Esophagus muscularis mucosa (tissue), 4 donors: ENCODE results near the gene TESK2.

Experiments
- CTCF ChIP-seq, 3 experiments: fragments of 200-600 bp in 2 of 3; fragments of 450-650 bp in 1 of 3; sonication (generic) in 2 of 3; IDR thresholded peaks; one replicate each; pipeline ENCODE4 v1.5.1; 2017 to 2019; ENCODE audit warnings: antibody characterized with exemption in 3 of 3, mild to moderate bottlenecking in 2 of 3, moderate library complexity in 1 of 3
- EP300 ChIP-seq: sonication (generic); formaldehyde crosslinking; IDR thresholded peaks from one replicate; pipeline ENCODE4 v1.6.1; 2017; ENCODE audit warnings: antibody characterized with exemption
- POLR2A ChIP-seq: fragments of 450-650 bp; IDR thresholded peaks from one replicate; pipeline ENCODE4 v1.6.1; 2017; ENCODE audit warnings: antibody characterized with exemption, moderate library complexity, mild to moderate bottlenecking, low read depth
- POLR2AphosphoS5 ChIP-seq, 2 donors: sonication (generic); formaldehyde crosslinking; IDR thresholded peaks; one replicate each; pipeline ENCODE4 v1.6.1; 2017; ENCODE audit warnings: antibody characterized with exemption in 2 of 2

- TF ChIP-seq CTCF (IDR thresholded peaks at IDR 0.05) (no peak), POLR2AphosphoS5 (IDR thresholded peaks at IDR 0.05) (no peak), POLR2A (no peak), EP300 (no peak)
Observed at GRCh38 chr1:45479039-45479748, 11.8 kb downstream of the TESK2 start.
